Fibroblast of skin of abdomen (primary cell): Measurements from ENCODE around the gene GPM6B.

Source experiments
- DNase-seq: peaks from one replicate; pipeline ENCODE4 v3.0.0-alpha.2; 2013

Gene GPM6B

GRCh38 chrX:13824746-13825145 is 7.9 kb upstream of the GPM6B start:
- DNase-seq: no peak

- DNase-seq: peak; percentile 0
Observed at GRCh38 chrX:13821738-13822137, 4.8 kb upstream of the GPM6B start.

- DNase-seq: no peak
Observed at GRCh38 chrX:13816176-13816575, 717 bp downstream of the GPM6B start.

- no peak for DNase-seq
Observed at GRCh38 chrX:13815664-13816063, 1.2 kb downstream of the GPM6B start.

- peak; percentile 38 for DNase-seq
Observed at GRCh38 chrX:13808865-13809264, 8.0 kb downstream of the GPM6B start.

GRCh38 chrX:13808293-13808692 is 8.6 kb downstream of the GPM6B start:
- DNase-seq: no peak

- DNase-seq: no peak
Observed at GRCh38 chrX:13805241-13805640, 11.7 kb downstream of the GPM6B start.

GRCh38 chrX:13803116-13803515 is 13.8 kb downstream of the GPM6B start:
- DNase-seq: no peak

GRCh38 chrX:13798184-13798583 is 18.7 kb downstream of the GPM6B start:
- no peak for DNase-seq

GRCh38 chrX:13797512-13797911 is 19.4 kb downstream of the GPM6B start:
- DNase-seq: no peak

GRCh38 chrX:13794417-13794816 is 22.5 kb downstream of the GPM6B start:
- no peak for DNase-seq

GRCh38 chrX:13793897-13794296 is 23.0 kb downstream of the GPM6B start:
- no peak for DNase-seq

GRCh38 chrX:13791559-13791958 is 25.3 kb downstream of the GPM6B start:
- DNase-seq: no peak

GRCh38 chrX:13791145-13791544 is 25.7 kb downstream of the GPM6B start:
- DNase-seq: no peak

GRCh38 chrX:13790206-13791131 is 26.4 kb downstream of the GPM6B start:
- DNase-seq: no peak

GRCh38 chrX:13786048-13786447 is 30.8 kb downstream of the GPM6B start:
- DNase-seq: no peak

GRCh38 chrX:13780868-13781427 is 35.9 kb downstream of the GPM6B start:
- no peak for DNase-seq

GRCh38 chrX:13778916-13779315 is 38.0 kb downstream of the GPM6B start:
- DNase-seq: peak; percentile 20

GRCh38 chrX:13776387-13776786 is 40.5 kb downstream of the GPM6B start:
- DNase-seq: no peak

- no peak for DNase-seq
Observed at GRCh38 chrX:13775837-13776236, 41.1 kb downstream of the GPM6B start.

- no peak for DNase-seq
Observed at GRCh38 chrX:13774696-13775095, 42.2 kb downstream of the GPM6B start.

- DNase-seq: no peak
Observed at GRCh38 chrX:13770013-13770535, 46.8 kb downstream of the GPM6B start.

GRCh38 chrX:13768939-13769338 is 48.0 kb downstream of the GPM6B start:
- DNase-seq: no peak

GRCh38 chrX:13764765-13765164 is 52.1 kb downstream of the GPM6B start:
- DNase-seq: no peak
